Testis (tissue), 2 donors: ENCODE measurements around the gene FHAD1.

ENCODE experiments used
- CTCF ChIP-seq, 3 experiments: fragments of 450-650 bp in 2 of 3; fragments of 200-600 bp in 1 of 3; sonication (generic) in 1 of 3; IDR thresholded peaks; one replicate each; pipeline ENCODE4 v1.5.1; 2016 to 2019; ENCODE audit warnings: antibody characterized with exemption in 3 of 3, mild to moderate bottlenecking in 2 of 3, moderate library complexity in 1 of 3
- POLR2A ChIP-seq: fragments of 450-650 bp; IDR thresholded peaks from one replicate; pipeline ENCODE4 v1.6.1; 2017; ENCODE audit warnings: antibody characterized with exemption, mild to moderate bottlenecking, moderate library complexity

- TF ChIP-seq POLR2A = no peak
- TF ChIP-seq CTCF (IDR thresholded peaks at IDR 0.05) = peak in 1 of 3 experiments; percentile 15
These were observed 41.3 kb downstream of the FHAD1 start for GRCh38 chr1:15288173-15288926.
